Spleen (tissue), 13 donors: Measurements from ENCODE around the gene IL19. TPM values are rescaled to one million over a fixed set of nuclear protein-coding genes. Genes with fewer than 3 reads are reported as not detected.
A peak's percentile ranks its signal among the peaks of the same experiment; 100 is the strongest.

Experiments used
- DNase-seq: peaks from one replicate; pipeline ENCODE4 v3.0.0-alpha.2; 2020
- H3K27ac ChIP-seq, 8 donors: fragments of 200-600 bp; sonication (generic) in 7 of 8; 1 replicate in 4 of 8; 2 replicates in 4 of 8; pipeline versions ENCODE4 v1.5.0 to v1.8.0; 2016 to 2021; ENCODE audit warnings: inconsistent platforms in 4 of 8, mild to moderate bottlenecking in 4 of 8, moderate library complexity in 1 of 8
- H3K27me3 ChIP-seq, 7 donors: fragments of 200-600 bp; sonication (generic) in 6 of 7; replicated peaks in 1 of 7; 1 replicate in 4 of 7; 2 replicates in 3 of 7; pipeline versions ENCODE4 v1.5.0 to v1.8.0; 2016 to 2021; ENCODE audit warnings: inconsistent platforms in 3 of 7, mild to moderate bottlenecking in 1 of 7
- H3K36me3 ChIP-seq, 6 donors: fragments of 200-600 bp; sonication (generic) in 5 of 6; 1 replicate in 4 of 6; 2 replicates in 2 of 6; pipeline versions ENCODE4 v1.5.0 to v1.8.0; 2016 to 2021; ENCODE audit warnings: inconsistent platforms in 2 of 6
- H3K4me1 ChIP-seq, 6 donors: fragments of 200-600 bp; sonication (generic) in 5 of 6; 1 replicate in 3 of 6; 2 replicates in 3 of 6; pipeline versions ENCODE4 v1.5.0 to v1.8.0; 2016 to 2021; ENCODE audit warnings: inconsistent platforms in 3 of 6
- H3K4me3 ChIP-seq, 8 donors: fragments of 200-600 bp; sonication (generic) in 7 of 8; 1 replicate in 4 of 8; 2 replicates in 4 of 8; pipeline versions ENCODE4 v1.5.0 to v1.8.0; 2016 to 2021; ENCODE audit warnings: inconsistent platforms in 4 of 8, mild to moderate bottlenecking in 4 of 8, moderate library complexity in 2 of 8
- H3K9me3 ChIP-seq, 8 donors: fragments of 200-600 bp; sonication (generic) in 7 of 8; 1 replicate in 4 of 8; 2 replicates in 4 of 8; pipeline versions ENCODE4 v1.5.0 to v1.8.0; 2016 to 2021; ENCODE audit warnings: inconsistent platforms in 4 of 8
- CTCF ChIP-seq, 11 experiments: fragments of 200-600 bp in 7 of 11; fragments of 450-650 bp in 4 of 11; sonication (generic) in 4 of 11; IDR thresholded peaks in 8 of 11; conservative IDR thresholded peaks in 3 of 11; 1 replicate in 7 of 11; 2 replicates in 4 of 11; pipeline versions ENCODE4 v1.4.0 to v1.8.0; 2016 to 2021; ENCODE audit warnings: antibody characterized with exemption in 11 of 11, inconsistent platforms in 4 of 11, mild to moderate bottlenecking in 1 of 11
- POLR2A ChIP-seq, 3 donors: fragments of 450-650 bp; IDR thresholded peaks; one replicate each; pipeline ENCODE4 v1.5.1; 2017; ENCODE audit warnings: antibody characterized with exemption in 3 of 3, mild to moderate bottlenecking in 1 of 3
- POLR2AphosphoS5 ChIP-seq, 3 donors: sonication (generic); formaldehyde crosslinking; IDR thresholded peaks; one replicate each; pipeline ENCODE4 v1.5.1; 2017; ENCODE audit warnings: antibody characterized with exemption in 3 of 3
- WGBS, 5 donors: extraction: QIAGEN DNeasy Blood & Tissue Kit in 3 of 5; methylation state at CpG; one replicate each; pipeline versions ENCODE4 v1.1.5 to v1.1.7; 2013 to 2018; 5-methylcytosine and 5-hydroxymethylcytosine counted together
- intact Hi-C: fragments of 100-400 bp; cut with DNase I; formaldehyde crosslinking; loops from one replicate; pipeline ENCODE4 v1.15.0; 2023; ENCODE audit warnings: low total_unique reads
- long read RNA-seq, 2 donors: transcript quantifications; one replicate each; lab custom pipeline, GENCODE V29; 2026
- polyA plus RNA-seq, 3 donors: library from polyadenylated mRNA; stranded (reverse); fragments of 200-250 nt; gene quantifications; one replicate each; pipeline ENCODE4 v1.2.1, GENCODE V29; 2013
- total RNA-seq, 7 donors: library from RNA; depleted of rRNA in 3 of 7; stranded (reverse); fragments of >200 nt in 3 of 7; fragmentation: NEBNext Ultra II Directional in 4 of 7; extraction: Animal tissue kit (Norgen Biotek cat#: 25700) in 4 of 7; gene quantifications; one replicate each; pipeline versions ENCODE4 v1.1.0 to v1.2.1, GENCODE V29; 2016 to 2021
- donor health status: healthy with polysubstance abuse.
- donor health status: DM: no; HTN: no; CAD: no; lungs with moderate emphysema.
- donor health status: DM: no; HTN: no; CAD: no.
- donor health status: Bipolar disorder and iron deficiency.
- donor health status: healthy.
- donor health status: DM: no; HTN: no; CAD: no.
- donor health status: DM: yes; HTN: yes; CAD: no.

IL19 gene
- total RNA-seq = 1 to 10 TPM in 1 of 7 donors, not detected in 6; 2.2 TPM
- polyA plus RNA-seq = under 1 TPM in 2 of 3 donors, not detected in 1; 0.09 to 0.12 TPM
- long read RNA-seq, donor 1 = 0 reads
- long read RNA-seq, donor 2 = 0 reads

DNA sequence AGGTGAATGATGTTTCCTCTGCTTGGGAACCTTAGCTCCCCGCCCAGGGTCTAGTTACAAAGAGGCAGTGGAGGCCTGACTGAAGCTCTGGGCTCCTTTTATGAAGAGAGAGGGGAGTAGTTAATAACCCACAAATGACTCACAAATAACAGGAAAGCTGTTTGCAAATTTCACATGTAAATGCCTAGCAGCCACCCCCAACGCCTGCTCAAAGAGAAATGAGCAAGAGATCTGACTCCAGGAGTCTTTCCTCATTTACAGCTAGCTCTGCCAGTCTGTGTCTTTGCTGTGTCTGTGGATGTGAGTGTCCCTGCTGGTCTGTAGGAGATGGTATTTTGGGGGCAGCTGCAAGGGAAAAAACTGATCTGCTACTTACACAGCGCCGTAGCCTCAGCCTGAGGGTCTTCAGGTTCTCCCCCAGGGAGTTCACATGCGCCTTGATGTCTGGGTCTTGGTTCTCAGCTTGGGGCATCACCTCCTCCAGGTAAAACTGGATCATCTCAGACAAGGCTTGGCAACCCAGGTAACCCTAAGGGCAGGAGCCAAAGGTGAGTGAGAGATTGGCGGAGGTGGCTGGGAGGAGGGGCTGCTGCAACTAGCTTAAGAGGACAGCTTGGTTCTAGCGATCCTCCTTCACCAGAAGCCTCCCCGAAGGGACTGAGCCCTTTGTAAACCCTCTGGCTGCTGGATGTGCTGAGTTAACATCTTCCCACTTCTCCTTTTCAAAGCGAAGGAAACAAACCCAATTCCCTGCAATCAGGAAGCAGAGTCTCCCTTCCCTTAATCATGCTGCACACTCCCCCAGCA is at the start of gene IL19:
Gene IL19 (plus strand): TSS at position 243 of the 807 bp plus-strand sequence. CDS start 65,890 bp downstream, outside the sequence.
- H3K36me3 ChIP-seq = no peaks in the 10 kb centered on the region
- peak in 2 of 3 donors; percentile 32 to 61 for TF ChIP-seq POLR2AphosphoS5 (IDR thresholded peaks at IDR 0.05)
- TF ChIP-seq POLR2A (IDR thresholded peaks at IDR 0.05) = no peak
- no peak for TF ChIP-seq CTCF (IDR thresholded peaks at IDR 0.05 in 8 of 11, conservative IDR thresholded peaks at IDR 0.05 in 3 of 11)
- no peak for DNase-seq
- H3K27ac ChIP-seq = peak within 1 kb of the TSS in 7 of 8 donors; percentile 2 to 83 (median 70)
- WGBS, 5 donors = 44 to 53% (median 52%) methylated on average over 9 of the region's 9 CpGs
- H3K9me3 ChIP-seq = no peaks in the 10 kb centered on the region
- peak within 1 kb of the TSS in 4 of 8 donors; percentile 1 to 35 (median 12) for H3K4me3 ChIP-seq
- H3K27me3 ChIP-seq = no peaks in the 10 kb centered on the region
- intact Hi-C loops = no loop called here
- peaks cover 50 to 96% (median 86%) of the 10 kb centered on the region in 6 donors for H3K4me1 ChIP-seq

DNA sequence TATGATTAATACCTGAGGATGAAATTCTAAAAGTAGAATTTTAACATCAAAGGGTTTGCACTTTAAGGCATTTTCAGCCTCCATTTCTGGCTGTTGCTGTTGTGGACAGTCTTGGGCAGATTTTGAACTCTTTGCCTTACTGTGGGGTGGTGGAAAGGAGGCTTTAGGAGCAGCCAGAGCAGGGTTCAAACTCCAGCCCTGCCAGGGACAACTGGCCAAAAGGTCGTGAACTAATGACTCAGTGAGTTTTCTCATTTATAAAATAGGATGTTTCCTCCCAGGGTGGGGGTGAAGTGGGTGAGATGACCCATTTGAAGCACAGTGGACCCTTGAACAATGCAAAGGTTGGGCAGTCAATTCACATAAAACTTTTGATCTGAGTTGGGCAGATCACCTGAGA is 49.1 kb upstream of the IL19 start:
- Histone ChIP-seq H3K9me3 (no peaks in the 10 kb centered on the region), H3K4me1 (peaks cover 29 to 100% (median 85%) of the 10 kb centered on the region in 6 donors), H3K27ac (peak overlapping the region in 1 of 8 donors; percentile 1), H3K4me3 (no peak overlapping the region), H3K36me3 (no peaks in the 10 kb centered on the region), H3K27me3 (no peaks in the 10 kb centered on the region)
- TF ChIP-seq POLR2AphosphoS5 (IDR thresholded peaks at IDR 0.05) (no peak), CTCF (IDR thresholded peaks at IDR 0.05 in 8 of 11, conservative IDR thresholded peaks at IDR 0.05 in 3 of 11) (no peak), POLR2A (IDR thresholded peaks at IDR 0.05) (no peak)
- intact Hi-C loops = loop anchor here (10.0 kb wide), 1 partner anchor 263 kb away; no protein-coding TSS in a partner anchor
- DNase-seq = no peak
- WGBS, 5 donors = 78 to 92% (median 88%) methylated on average over 1 of the region's 1 CpG

DNA sequence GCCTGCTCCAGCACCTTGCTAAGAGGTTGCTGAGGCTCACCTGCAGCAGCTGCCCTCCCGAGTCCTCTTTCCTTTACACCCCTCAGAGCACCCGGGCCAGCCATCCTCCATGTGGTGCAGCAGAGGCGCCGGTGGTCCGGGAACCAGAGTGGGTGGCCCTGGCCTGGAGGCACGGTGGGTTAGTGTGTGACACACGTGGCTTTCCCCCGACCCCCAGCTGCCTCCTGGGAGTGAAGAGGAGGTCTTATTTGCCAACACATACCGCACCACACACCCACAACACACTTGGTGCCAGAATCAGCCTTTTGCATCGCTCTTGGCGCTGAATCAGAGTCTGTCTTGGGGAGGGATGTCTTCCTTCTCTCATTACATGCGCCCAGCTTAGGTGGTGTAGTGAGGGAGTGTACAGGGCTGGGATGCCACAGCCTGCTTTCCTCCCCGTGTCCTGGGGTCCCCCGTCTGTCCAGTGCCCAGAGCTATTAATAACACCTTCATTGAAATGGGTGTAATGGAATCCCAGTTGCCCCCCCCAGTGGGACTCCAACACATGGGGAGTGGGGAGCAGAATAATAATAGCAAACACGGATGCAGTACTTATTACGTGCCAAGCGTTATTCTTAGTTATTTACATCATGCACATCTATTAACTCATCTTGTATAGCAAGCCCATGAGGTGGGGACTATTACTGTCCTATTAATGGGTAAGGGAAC is 47.7 kb upstream of the IL19 start:
- no peak overlapping the region for H3K4me3 ChIP-seq
- intact Hi-C loops = loop anchor here (10.0 kb wide), 1 partner anchor 262 kb away; no protein-coding TSS in a partner anchor
- peaks cover 25 to 100% (median 82%) of the 10 kb centered on the region in 6 donors for H3K4me1 ChIP-seq
- TF ChIP-seq CTCF (IDR thresholded peaks at IDR 0.05 in 8 of 11, conservative IDR thresholded peaks at IDR 0.05 in 3 of 11) (no peak), POLR2AphosphoS5 (IDR thresholded peaks at IDR 0.05) (peak in 2 of 3 donors; percentile 6 to 42), POLR2A (IDR thresholded peaks at IDR 0.05) (no peak)
- H3K9me3 ChIP-seq = no peaks in the 10 kb centered on the region
- no peaks in the 10 kb centered on the region for H3K27me3 ChIP-seq
- H3K27ac ChIP-seq = peak overlapping the region in 1 of 8 donors; percentile 43
- no peak for DNase-seq
- H3K36me3 ChIP-seq = no peaks in the 10 kb centered on the region
- 83 to 86% (median 84%) methylated on average over 17 of the region's 17 CpGs for WGBS, 5 donors
